ENCODE results near the gene CAMK2B. TPM values are rescaled to one million over a fixed set of nuclear protein-coding genes. Genes with fewer than 3 reads are reported as not detected.

Gene CAMK2B
- total and polyA plus RNA-seq, 4 donors = 21.9 to 145 (median 96.0) TPM

GRCh38 chr7:44223362-44224079, 101.9 kb downstream of the CAMK2B start:
- Histone ChIP-seq H3K27ac (ENCODE audit: low read depth, low read length) (no peak overlapping the region), H3K36me3 (ENCODE audit: control insufficient read depth, insufficient read depth, low read length) (peaks cover 59% of the 10 kb centered on the region), H3K27me3 (ENCODE audit: control insufficient read depth, insufficient read depth, low read length) (peaks cover 2% of the 10 kb centered on the region), H3K4me3 (ENCODE audit: low read depth, low read length) (no peak overlapping the region), H3K4me1 (ENCODE audit: control insufficient read depth, insufficient read depth, low read length) (peaks cover 14% of the 10 kb centered on the region), H3K9me3 (ENCODE audit: control insufficient read depth, insufficient read depth, low read length) (no peaks in the 10 kb centered on the region)
- WGBS (ENCODE audit: insufficient coverage) = 61% methylated on average over 4 of the region's 5 CpGs
- DNase-seq (ENCODE audit: low read depth in 4 of 6, low spot score in 6 of 6) = peak in 1 of 6 donors; percentile 37

- H3K4me1 ChIP-seq (ENCODE audit: control insufficient read depth, insufficient read depth, low read length) = peaks cover 14% of the 10 kb centered on the region
- no peak for DNase-seq (ENCODE audit: low read depth in 4 of 6, low spot score in 6 of 6)
- peaks cover 59% of the 10 kb centered on the region for H3K36me3 ChIP-seq (ENCODE audit: control insufficient read depth, insufficient read depth, low read length)
- no peak overlapping the region for H3K4me3 ChIP-seq (ENCODE audit: low read depth, low read length)
- H3K9me3 ChIP-seq (ENCODE audit: control insufficient read depth, insufficient read depth, low read length) = no peaks in the 10 kb centered on the region
- H3K27me3 ChIP-seq (ENCODE audit: control insufficient read depth, insufficient read depth, low read length) = peaks cover 2% of the 10 kb centered on the region
- WGBS (ENCODE audit: insufficient coverage) = 87% methylated on average over 11 of the region's 11 CpGs
- no peak overlapping the region for H3K27ac ChIP-seq (ENCODE audit: low read depth, low read length)
These were observed 102.6 kb downstream of the CAMK2B start for GRCh38 chr7:44222776-44223261.

- no peaks in the 10 kb centered on the region for H3K9me3 ChIP-seq (ENCODE audit: control insufficient read depth, insufficient read depth, low read length)
- no peak overlapping the region for H3K4me3 ChIP-seq (ENCODE audit: low read depth, low read length)
- peaks cover 14% of the 10 kb centered on the region for H3K4me1 ChIP-seq (ENCODE audit: control insufficient read depth, insufficient read depth, low read length)
These were observed 103.3 kb downstream of the CAMK2B start for GRCh38 chr7:44222074-44222473.

GRCh38 chr7:44221231-44221791, 104.1 kb downstream of the CAMK2B start:
- Histone ChIP-seq H3K27ac (ENCODE audit: low read depth, low read length) (no peak overlapping the region), H3K27me3 (ENCODE audit: control insufficient read depth, insufficient read depth, low read length) (peaks cover 2% of the 10 kb centered on the region), H3K4me3 (ENCODE audit: low read depth, low read length) (no peak overlapping the region), H3K4me1 (ENCODE audit: control insufficient read depth, insufficient read depth, low read length) (peaks cover 14% of the 10 kb centered on the region), H3K36me3 (ENCODE audit: control insufficient read depth, insufficient read depth, low read length) (peaks cover 66% of the 10 kb centered on the region), H3K9me3 (ENCODE audit: control insufficient read depth, insufficient read depth, low read length) (no peaks in the 10 kb centered on the region)
- no peak for DNase-seq (ENCODE audit: low read depth in 4 of 6, low spot score in 6 of 6)
- 34% methylated on average over 27 of the region's 30 CpGs for WGBS (ENCODE audit: insufficient coverage)

More at GRCh38 chr7:44222074-44222473, 103.3 kb downstream of the CAMK2B start:
- WGBS (ENCODE audit: insufficient coverage) = 86% methylated on average over 11 of the region's 11 CpGs
- peaks cover 64% of the 10 kb centered on the region for H3K36me3 ChIP-seq (ENCODE audit: control insufficient read depth, insufficient read depth, low read length)
- no peak for DNase-seq (ENCODE audit: low read depth in 4 of 6, low spot score in 6 of 6)
- H3K27ac ChIP-seq (ENCODE audit: low read depth, low read length) = no peak overlapping the region
- peaks cover 2% of the 10 kb centered on the region for H3K27me3 ChIP-seq (ENCODE audit: control insufficient read depth, insufficient read depth, low read length)

- DNase-seq (ENCODE audit: low read depth in 4 of 6, low spot score in 6 of 6) = no peak
- peaks cover 21% of the 10 kb centered on the region for H3K4me1 ChIP-seq (ENCODE audit: control insufficient read depth, insufficient read depth, low read length)
- no peak overlapping the region for H3K4me3 ChIP-seq (ENCODE audit: low read depth, low read length)
- H3K27me3 ChIP-seq (ENCODE audit: control insufficient read depth, insufficient read depth, low read length) = peaks cover 1% of the 10 kb centered on the region
- H3K36me3 ChIP-seq (ENCODE audit: control insufficient read depth, insufficient read depth, low read length) = peaks cover 66% of the 10 kb centered on the region
- WGBS (ENCODE audit: insufficient coverage) = 90% methylated on average over 16 of the region's 24 CpGs
- H3K27ac ChIP-seq (ENCODE audit: low read depth, low read length) = no peak overlapping the region
- no peaks in the 10 kb centered on the region for H3K9me3 ChIP-seq (ENCODE audit: control insufficient read depth, insufficient read depth, low read length)
These were observed 104.9 kb downstream of the CAMK2B start for GRCh38 chr7:44220358-44221112.

GRCh38 chr7:44220046-44220357, 105.4 kb downstream of the CAMK2B start:
- peaks cover 65% of the 10 kb centered on the region for H3K36me3 ChIP-seq (ENCODE audit: control insufficient read depth, insufficient read depth, low read length)
- H3K4me3 ChIP-seq (ENCODE audit: low read depth, low read length) = no peak overlapping the region
- H3K27me3 ChIP-seq (ENCODE audit: control insufficient read depth, insufficient read depth, low read length) = no peaks in the 10 kb centered on the region
- H3K9me3 ChIP-seq (ENCODE audit: control insufficient read depth, insufficient read depth, low read length) = no peaks in the 10 kb centered on the region
- no peak overlapping the region for H3K27ac ChIP-seq (ENCODE audit: low read depth, low read length)
- no peak for DNase-seq (ENCODE audit: low read depth in 4 of 6, low spot score in 6 of 6)
- peaks cover 21% of the 10 kb centered on the region for H3K4me1 ChIP-seq (ENCODE audit: control insufficient read depth, insufficient read depth, low read length)
- WGBS (ENCODE audit: insufficient coverage) = 94% methylated on average over 25 of the region's 26 CpGs

- DNase-seq (ENCODE audit: low read depth in 4 of 6, low spot score in 6 of 6) = no peak
- Histone ChIP-seq H3K27me3 (ENCODE audit: control insufficient read depth, insufficient read depth, low read length) (no peaks in the 10 kb centered on the region), H3K4me1 (ENCODE audit: control insufficient read depth, insufficient read depth, low read length) (peaks cover 25% of the 10 kb centered on the region), H3K4me3 (ENCODE audit: low read depth, low read length) (no peak overlapping the region), H3K27ac (ENCODE audit: low read depth, low read length) (no peak overlapping the region), H3K36me3 (ENCODE audit: control insufficient read depth, insufficient read depth, low read length) (peaks cover 66% of the 10 kb centered on the region), H3K9me3 (ENCODE audit: control insufficient read depth, insufficient read depth, low read length) (no peaks in the 10 kb centered on the region)
- WGBS (ENCODE audit: insufficient coverage) = 87% methylated on average over 18 of the region's 18 CpGs
These were observed 105.9 kb downstream of the CAMK2B start for GRCh38 chr7:44219371-44220045.

GRCh38 chr7:44218418-44219201, 106.8 kb downstream of the CAMK2B start:
- Histone ChIP-seq H3K36me3 (ENCODE audit: control insufficient read depth, insufficient read depth, low read length) (peaks cover 69% of the 10 kb centered on the region), H3K9me3 (ENCODE audit: control insufficient read depth, insufficient read depth, low read length) (no peaks in the 10 kb centered on the region), H3K4me3 (ENCODE audit: low read depth, low read length) (no peak overlapping the region), H3K4me1 (ENCODE audit: control insufficient read depth, insufficient read depth, low read length) (peaks cover 24% of the 10 kb centered on the region), H3K27me3 (ENCODE audit: control insufficient read depth, insufficient read depth, low read length) (no peaks in the 10 kb centered on the region), H3K27ac (ENCODE audit: low read depth, low read length) (no peak overlapping the region)
- DNase-seq (ENCODE audit: low read depth in 4 of 6, low spot score in 6 of 6) = no peak
- 50% methylated on average over 15 of the region's 26 CpGs for WGBS (ENCODE audit: insufficient coverage)

Data from spinal cord (tissue), 10 donors.